NCI-H1436 (cell line): ENCODE data around the gene ISM1.

Experiments used
- DNase-seq: peaks from one replicate; lab custom pipeline; 2025; lab: John Stamatoyannopoulos, UW

The ISM1 gene

GRCh38 chr20:13256606-13257005 is 35.5 kb downstream of the ISM1 start:
- DNase-seq, result no peak

- no peak for DNase-seq
Measured at GRCh38 chr20:13259921-13260320, 38.8 kb downstream of the ISM1 start.

DNA sequence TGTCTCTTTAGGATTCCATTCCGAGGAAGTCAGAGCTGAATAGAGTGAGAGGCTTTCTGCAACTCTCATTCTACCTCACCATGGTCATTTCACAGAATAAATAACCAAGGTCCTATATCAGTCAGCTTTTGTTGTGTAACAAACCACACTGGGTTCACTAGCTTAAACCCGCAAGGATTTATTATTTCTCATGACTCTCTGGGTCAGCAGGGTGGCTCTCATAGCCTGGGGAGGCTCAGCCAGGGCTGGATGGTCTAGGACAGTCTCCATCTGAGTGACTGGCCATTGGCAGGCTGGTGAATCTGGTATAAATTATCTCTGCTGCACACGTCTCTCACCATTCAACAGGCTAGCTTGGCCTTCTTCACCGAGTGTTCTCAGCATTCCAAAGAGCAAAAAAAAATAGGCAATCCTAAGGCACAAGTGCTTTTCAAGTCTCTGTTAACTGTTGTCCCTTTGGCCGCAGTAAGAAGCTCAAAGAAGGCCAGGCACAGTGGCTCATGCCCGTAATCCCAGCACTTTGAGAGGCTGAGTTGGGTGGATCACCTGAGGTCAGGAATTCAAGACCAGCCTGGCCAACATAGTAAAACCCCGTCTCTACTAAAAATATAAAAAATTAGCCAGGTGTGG is 39.7 kb downstream of the ISM1 start:
- no peak for DNase-seq

DNA sequence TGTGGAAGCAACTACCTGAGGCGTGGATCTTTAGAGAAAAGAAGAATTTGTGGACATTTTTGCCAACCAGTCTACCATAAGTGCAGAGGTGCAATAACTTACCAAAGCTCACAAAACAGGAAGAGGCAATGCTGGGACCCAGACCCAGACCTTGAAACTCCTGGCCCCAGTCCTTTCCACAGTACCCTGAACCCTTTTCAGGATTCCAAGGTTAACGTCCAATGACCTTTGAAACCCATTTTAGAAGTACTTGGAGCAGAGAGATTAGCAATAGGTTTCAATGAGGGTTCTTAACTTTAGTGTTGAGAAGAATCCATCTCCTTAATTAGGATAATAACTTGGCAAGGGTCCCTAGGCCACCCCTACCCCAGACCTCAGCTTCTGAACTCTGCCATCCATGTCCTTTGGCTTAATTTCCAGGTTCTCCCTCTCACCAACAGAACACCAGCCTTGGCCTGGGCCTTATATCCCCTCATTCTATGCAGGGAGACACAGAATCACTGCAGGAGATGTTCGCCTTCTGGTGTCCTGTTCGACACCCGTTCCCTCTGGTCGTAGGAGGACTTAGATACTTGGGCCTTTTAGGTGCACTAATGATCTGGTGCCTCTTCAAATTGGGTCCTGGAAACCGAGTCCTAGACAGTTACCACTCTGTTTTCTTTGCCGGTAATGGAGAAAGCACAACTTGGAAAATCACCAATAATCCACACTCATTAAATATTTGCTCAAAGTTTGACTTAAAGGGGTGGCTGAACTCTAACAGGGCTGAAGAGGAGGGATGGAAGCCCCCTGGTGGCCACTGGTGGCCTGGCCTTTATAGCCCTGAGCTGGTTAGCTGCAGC is 40.6 kb downstream of the ISM1 start:
- DNase-seq, result peak; percentile 34

- DNase-seq, result no peak
Measured at GRCh38 chr20:13262302-13262650, 41.2 kb downstream of the ISM1 start.

DNA sequence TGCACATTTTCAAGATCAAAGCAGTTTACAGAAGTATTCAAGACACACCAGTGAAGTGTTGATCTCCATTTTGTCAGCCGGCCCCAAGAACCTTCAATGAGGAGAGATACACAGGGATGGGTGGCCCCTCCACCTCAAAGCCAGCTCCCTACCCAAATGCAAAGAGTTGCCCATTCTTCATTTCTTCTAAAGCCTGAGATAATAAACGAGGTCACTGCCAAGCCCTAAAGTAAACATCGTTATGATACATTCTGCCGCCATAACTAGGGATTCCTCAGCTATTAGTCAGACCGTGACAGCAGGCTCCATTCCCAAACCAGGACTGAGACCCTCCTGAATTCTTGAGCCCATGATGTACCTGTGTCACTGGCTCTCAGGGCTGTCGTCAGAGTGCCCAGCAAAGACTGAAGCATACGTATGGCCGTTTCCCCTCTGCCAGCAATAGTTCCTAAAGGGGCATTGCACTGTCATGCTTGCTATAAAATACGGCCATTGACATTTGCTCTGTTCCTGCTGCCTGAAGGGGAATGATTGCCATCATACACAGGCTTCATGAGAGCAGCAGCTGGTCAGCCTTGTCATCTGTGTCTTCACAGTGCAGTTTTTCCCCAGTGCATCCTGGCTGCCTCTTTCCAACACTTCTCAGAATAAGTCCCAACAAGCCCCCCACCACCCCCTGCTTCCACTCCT is 41.7 kb downstream of the ISM1 start:
- DNase-seq, result no peak

GRCh38 chr20:13263451-13263850 is 42.4 kb downstream of the ISM1 start:
- DNase-seq, result no peak

- DNase-seq, result no peak
Measured at GRCh38 chr20:13264907-13265306, 43.8 kb downstream of the ISM1 start.

DNA sequence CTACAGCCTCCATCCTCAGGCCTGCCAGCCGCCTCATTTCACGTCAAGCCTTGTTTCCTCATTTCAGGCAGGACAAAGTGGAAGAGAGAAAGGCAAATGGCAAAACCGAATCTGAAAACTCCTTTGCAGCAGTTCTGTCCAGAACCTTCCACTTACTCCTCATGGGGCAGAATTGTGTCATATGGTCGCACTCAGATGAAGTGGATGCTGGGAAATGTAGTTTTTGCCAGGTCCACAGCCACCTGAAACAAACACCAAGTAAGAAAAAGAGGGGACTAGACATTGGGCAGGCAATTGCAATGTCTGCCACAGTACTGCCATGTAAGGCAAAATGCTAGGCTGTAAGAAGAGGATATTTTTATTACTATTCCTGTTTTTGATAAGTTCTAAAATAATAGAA is 44.9 kb downstream of the ISM1 start:
- no peak for DNase-seq

GRCh38 chr20:13267231-13267630 is 46.2 kb downstream of the ISM1 start:
- DNase-seq, result no peak

- no peak for DNase-seq
Measured at GRCh38 chr20:13268953-13269352, 47.9 kb downstream of the ISM1 start.

DNA sequence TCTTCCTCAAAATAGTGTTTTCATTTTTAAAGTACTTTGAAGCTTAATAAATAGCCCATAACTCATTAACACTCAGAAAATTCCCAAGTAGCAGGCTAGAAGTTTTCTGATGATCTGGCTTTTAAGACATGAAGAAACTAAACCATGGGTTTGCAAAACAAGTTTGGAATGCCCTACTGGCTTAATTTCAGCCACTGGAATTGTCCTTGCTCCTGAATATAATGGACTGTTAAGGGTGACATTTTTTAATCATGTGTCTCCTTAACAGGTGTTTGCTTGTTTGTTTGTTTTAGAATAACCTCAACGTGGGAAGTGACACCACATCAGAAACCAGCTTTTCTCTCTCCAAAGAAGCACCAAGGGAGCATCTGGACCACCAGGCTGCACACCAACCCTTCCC is 49.1 kb downstream of the ISM1 start:
- DNase-seq, result no peak

- no peak for DNase-seq
Measured at GRCh38 chr20:13271098-13271497, 50.0 kb downstream of the ISM1 start.

DNA sequence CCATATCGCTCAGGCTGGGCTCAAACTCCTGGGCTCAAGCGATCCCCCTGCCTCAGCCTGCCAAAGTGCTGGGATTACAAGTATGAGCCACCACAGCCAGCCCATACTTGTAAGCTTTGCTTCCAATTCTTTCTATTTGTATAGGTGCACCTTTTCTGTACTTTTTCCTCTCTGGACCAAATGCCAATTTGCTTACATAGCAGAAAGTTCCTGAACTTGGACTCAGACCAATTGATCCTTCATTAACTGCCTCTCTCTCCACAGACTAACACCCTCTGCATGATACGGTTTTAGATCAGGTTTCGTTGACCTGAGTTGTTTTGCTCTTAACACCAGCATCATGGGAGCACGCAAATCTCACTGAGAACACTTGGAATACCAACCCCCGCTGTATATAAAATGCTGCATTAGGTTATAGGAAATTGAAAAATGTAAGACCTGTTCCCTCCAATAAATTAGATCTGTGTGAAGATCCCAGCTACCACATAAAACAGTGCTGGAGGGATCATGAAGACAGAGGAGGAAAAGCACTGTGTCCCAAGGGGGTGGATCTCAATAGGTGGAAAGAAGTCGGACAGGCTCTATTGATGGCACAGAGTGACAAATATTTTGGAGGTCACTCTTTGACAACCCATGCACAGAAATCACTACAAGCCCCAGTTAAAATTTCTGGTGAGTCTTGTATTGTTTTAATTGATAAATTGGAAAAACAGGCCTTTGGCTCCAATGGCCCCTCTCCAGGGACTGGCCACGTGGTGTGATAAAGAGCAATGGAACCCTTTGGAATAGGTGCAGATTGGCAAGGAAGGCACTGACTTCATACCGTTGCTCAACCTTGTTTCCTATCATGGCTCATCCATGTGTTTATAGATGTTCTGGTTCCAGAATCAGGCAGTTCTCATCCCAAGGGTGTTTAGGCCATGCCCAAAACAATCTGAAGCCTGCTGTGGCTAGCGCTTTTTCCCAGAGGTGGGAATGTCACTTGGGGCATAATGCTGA is 51.2 kb downstream of the ISM1 start:
- DNase-seq, result no peak

- peak; percentile 52 for DNase-seq
Measured at GRCh38 chr20:13274275-13274861, 53.3 kb downstream of the ISM1 start.

- DNase-seq, result no peak
Measured at GRCh38 chr20:13276945-13277541, 56.0 kb downstream of the ISM1 start.

DNA sequence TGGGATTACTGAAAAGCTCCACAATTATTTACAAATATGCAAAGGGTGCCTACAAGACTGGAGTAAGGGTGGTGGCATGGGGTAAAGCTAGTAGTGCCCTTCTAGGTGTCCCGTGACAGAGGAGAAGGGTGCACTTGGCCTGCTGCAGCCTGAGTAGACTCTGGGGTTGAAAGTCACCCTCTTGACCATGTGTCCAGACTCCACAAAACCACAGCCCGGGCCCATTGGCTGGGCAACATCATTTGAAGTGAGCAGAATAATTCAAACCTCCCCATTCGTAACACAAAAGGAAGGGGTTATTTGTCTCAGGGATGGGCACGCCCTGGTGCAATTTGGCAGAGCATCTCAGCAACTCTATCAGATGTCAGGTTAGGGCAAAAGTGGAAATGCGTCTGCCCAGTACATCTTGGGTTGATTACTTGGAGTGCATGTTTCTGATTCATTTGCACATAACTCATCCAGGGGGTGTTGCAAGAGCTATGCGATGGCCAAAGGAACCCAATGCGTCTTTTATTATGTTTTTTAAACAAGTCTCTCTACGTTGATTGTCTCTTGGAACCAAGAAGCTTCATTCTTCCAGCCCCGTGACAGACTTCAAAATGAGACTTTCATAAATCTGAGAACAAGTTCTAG is 56.7 kb downstream of the ISM1 start:
- no peak for DNase-seq

DNA sequence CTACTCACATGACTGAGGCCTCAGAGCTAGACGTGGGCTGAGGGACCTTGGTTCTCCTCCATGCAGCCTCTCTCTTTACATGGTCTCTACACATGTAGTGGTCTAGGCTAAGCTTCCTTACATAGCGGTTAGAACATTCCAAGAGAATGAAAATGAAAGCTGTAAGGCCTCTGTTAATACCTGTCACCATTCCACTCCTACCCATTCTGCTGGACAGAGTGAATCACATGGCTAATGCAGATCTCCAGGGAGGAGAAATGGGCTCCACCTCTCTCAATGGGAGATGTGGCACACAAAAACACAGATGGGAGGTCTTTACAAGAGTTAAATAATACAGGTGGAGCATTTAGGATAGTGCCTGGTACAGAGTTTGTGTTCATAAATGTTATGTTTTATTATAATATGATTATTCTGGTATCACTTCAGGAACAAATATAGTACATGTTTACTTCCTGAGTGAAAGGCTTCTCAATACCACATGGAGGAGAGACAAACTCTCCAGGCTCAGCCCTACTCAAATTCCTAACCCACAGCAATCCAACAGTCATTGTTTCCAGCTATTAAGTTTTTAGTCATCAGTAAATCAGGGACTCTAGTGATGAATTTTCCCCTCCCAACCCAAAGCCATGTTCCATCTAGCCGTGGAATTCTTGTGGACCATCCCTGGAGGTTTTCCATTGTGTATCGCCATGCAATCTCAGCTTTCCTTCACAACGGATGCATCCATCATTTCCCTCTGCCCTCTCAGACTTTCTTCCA is 57.9 kb downstream of the ISM1 start:
- no peak for DNase-seq

GRCh38 chr20:13280609-13281324 is 59.7 kb downstream of the ISM1 start:
- DNase-seq, result no peak
